Ammon's horn (tissue), 1 donor: ENCODE results near the gene NAT10.

Experiments used
- DNase-seq: peaks from one replicate; pipeline ENCODE4 v3.0.0-alpha.2; 2016; ENCODE audit warnings: low spot score

NAT10 gene

GRCh38 chr11:34105957-34106504 lies 602 bp downstream of the NAT10 start:
- DNase-seq = no peak

GRCh38 chr11:34111722-34112270 lies 6.4 kb downstream of the NAT10 start:
- DNase-seq = no peak

- DNase-seq = no peak
Measured at GRCh38 chr11:34114014-34114413, 8.6 kb downstream of the NAT10 start.

- no peak for DNase-seq
Measured at GRCh38 chr11:34114471-34114870, 9.0 kb downstream of the NAT10 start.

- no peak for DNase-seq
Measured at GRCh38 chr11:34120651-34121050, 15.2 kb downstream of the NAT10 start.

- no peak for DNase-seq
Measured at GRCh38 chr11:34124885-34125668, 19.6 kb downstream of the NAT10 start.

GRCh38 chr11:34126959-34127848 lies 21.8 kb downstream of the NAT10 start:
- DNase-seq = no peak

- DNase-seq = no peak
Measured at GRCh38 chr11:34128824-34129223, 23.4 kb downstream of the NAT10 start.

- DNase-seq = no peak
Measured at GRCh38 chr11:34132261-34132965, 27.0 kb downstream of the NAT10 start.

GRCh38 chr11:34134765-34135164 lies 29.3 kb downstream of the NAT10 start:
- DNase-seq = no peak

GRCh38 chr11:34135439-34135838 lies 30.0 kb downstream of the NAT10 start:
- no peak for DNase-seq

- DNase-seq = no peak
Measured at GRCh38 chr11:34136420-34136819, 31.0 kb downstream of the NAT10 start.

GRCh38 chr11:34139346-34139745 lies 33.9 kb downstream of the NAT10 start:
- DNase-seq = no peak

- no peak for DNase-seq
Measured at GRCh38 chr11:34140149-34140548, 34.7 kb downstream of the NAT10 start.

- DNase-seq = no peak
Measured at GRCh38 chr11:34143048-34143447, 37.6 kb downstream of the NAT10 start.

- DNase-seq = no peak
Measured at GRCh38 chr11:34145073-34145472, 39.6 kb downstream of the NAT10 start.

- DNase-seq = no peak
Measured at GRCh38 chr11:34145847-34146381, 40.5 kb downstream of the NAT10 start.

- no peak for DNase-seq
Measured at GRCh38 chr11:34146411-34146810, 41.0 kb downstream of the NAT10 start.

GRCh38 chr11:34146866-34147265 lies 41.4 kb downstream of the NAT10 start:
- no peak for DNase-seq

- no peak for DNase-seq
Measured at GRCh38 chr11:34147581-34147980, 42.2 kb downstream of the NAT10 start.

GRCh38 chr11:34148504-34149165 lies 43.2 kb downstream of the NAT10 start:
- no peak for DNase-seq
